IMR-90 (cell line): ENCODE measurements around the gene THSD8. TPM values are rescaled to one million over a fixed set of nuclear protein-coding genes. Genes with fewer than 3 reads are reported as not detected.

Experiments used
- ATAC-seq: fragments of 200-7000 bp; cut with Tn5 transposase; 2 replicates; pipeline ENCODE4 v1.9.1; 2020; ENCODE audit warnings: low read depth, mild to moderate bottlenecking, moderate library complexity
- BruUV-seq: library from RNA; stranded (reverse); fragments of 400-500 nt; replicated peaks from 2 replicates; lab custom pipeline; 2021; lab: Mats Ljungman, UMichigan
- CTCF ChIA-PET: fragments of 300-600 bp; formaldehyde crosslinking; extraction: SDS; loops from one replicate; lab custom pipeline; 2021; ENCODE audit warnings: antibody characterized with exemption; lab: Yijun Ruan, JAX
- POLR2A ChIA-PET: fragments of 300-600 bp; sonication (Branson Sonifier 250); formaldehyde crosslinking; loops from one replicate; lab custom pipeline; 2022; ENCODE audit warnings: antibody characterized with exemption; ENCODE audit not compliant: unreplicated experiment; lab: Charles Lee
- DNase-seq: peaks from one replicate; pipeline ENCODE4 v3.0.0; 2013
- H2AFZ ChIP-seq: replicated peaks from 2 replicates; pipeline ENCODE3; 2013; ENCODE audit warnings: low read length, mild to moderate bottlenecking; ENCODE audit not compliant: poor library complexity
- H2AK5ac ChIP-seq: 2 replicates; pipeline ENCODE4 v1.6.1; 2013; ENCODE audit warnings: low read depth, low read length, inconsistent platforms
- H2AK9ac ChIP-seq: replicated peaks from 2 replicates; pipeline ENCODE3; 2013; ENCODE audit warnings: mild to moderate bottlenecking, low read depth, low read length, moderate library complexity; ENCODE audit not compliant: poor library complexity
- H2BK120ac ChIP-seq: 2 replicates; pipeline ENCODE4 v1.6.1; 2013; ENCODE audit warnings: low read depth, low read length, inconsistent platforms
- H2BK15ac ChIP-seq: 3 replicates; pipeline ENCODE4 v1.6.1; 2013; ENCODE audit warnings: low read depth, low read length, inconsistent platforms
- H2BK20ac ChIP-seq: 2 replicates; pipeline ENCODE4 v1.6.1; 2013; ENCODE audit warnings: low read depth, mild to moderate bottlenecking, inconsistent platforms, low read length, moderate library complexity
- H2BK5ac ChIP-seq: 2 replicates; pipeline ENCODE4 v1.6.1; 2013; ENCODE audit warnings: mild to moderate bottlenecking, low read depth, low read length, inconsistent platforms; ENCODE audit not compliant: poor library complexity, severe bottlenecking
- H3K14ac ChIP-seq: replicated peaks from 2 replicates; pipeline ENCODE4 v1.6.1; 2013; ENCODE audit warnings: low read depth, low read length, inconsistent platforms
- H3K18ac ChIP-seq: 2 replicates; pipeline ENCODE4 v1.6.1; 2013; ENCODE audit warnings: low read depth, low read length, control low read depth
- H3K23ac ChIP-seq: 2 replicates; pipeline ENCODE4 v1.6.1; 2013; ENCODE audit warnings: low read depth, low read length, inconsistent platforms
- H3K27ac ChIP-seq: 2 replicates; pipeline ENCODE4 v1.5.1; 2013; ENCODE audit warnings: mild to moderate bottlenecking, control low read depth, low read length; ENCODE audit not compliant: insufficient read depth
- H3K27me3 ChIP-seq: 2 replicates; pipeline ENCODE4 v1.6.1; 2013; ENCODE audit warnings: low read length; ENCODE audit not compliant: control insufficient read depth, insufficient read depth
- H3K36me3 ChIP-seq: 2 replicates; pipeline ENCODE4 v1.6.1; 2013; ENCODE audit warnings: low read length, mixed read lengths; ENCODE audit not compliant: control insufficient read depth, insufficient read depth
- H3K4ac ChIP-seq: 2 replicates; pipeline ENCODE4 v1.6.1; 2013; ENCODE audit warnings: low read depth, low read length, inconsistent platforms
- H3K4me1 ChIP-seq: 2 replicates; pipeline ENCODE4 v1.6.1; 2013; ENCODE audit warnings: low read length, mixed read lengths; ENCODE audit not compliant: control insufficient read depth, insufficient read depth
- H3K4me2 ChIP-seq: 2 replicates; pipeline ENCODE4 v1.6.1; 2013; ENCODE audit warnings: low read depth, mild to moderate bottlenecking, control low read depth, low read length, moderate library complexity
- H3K4me3 ChIP-seq: 2 replicates; pipeline ENCODE4 v1.5.1; 2013; ENCODE audit warnings: low read depth, mild to moderate bottlenecking, control low read depth, low read length, moderate library complexity; ENCODE audit not compliant: insufficient read depth
- H3K56ac ChIP-seq: 2 replicates; pipeline ENCODE4 v1.6.1; 2013; ENCODE audit warnings: low read length, inconsistent platforms; ENCODE audit not compliant: insufficient read depth; ENCODE audit errors: extremely low read depth
- H3K79me1 ChIP-seq, 2 experiments: 2 replicates each; pipeline ENCODE4 v1.6.1; 2013; ENCODE audit warnings: low read length in 2 of 2, inconsistent platforms in 1 of 2, low read depth in 1 of 2
- H3K9ac ChIP-seq: 2 replicates; pipeline ENCODE4 v1.6.1; 2013; ENCODE audit warnings: low read depth, low read length, control low read depth
- H3K9me1 ChIP-seq: 2 replicates; pipeline ENCODE4 v1.6.1; 2013; ENCODE audit warnings: low read length, inconsistent platforms; ENCODE audit not compliant: insufficient read depth
- H3K9me3 ChIP-seq: 2 replicates; pipeline ENCODE4 v1.6.1; 2013; ENCODE audit warnings: low read length; ENCODE audit not compliant: control insufficient read depth, insufficient read depth
- H4K20me1 ChIP-seq: 2 replicates; pipeline ENCODE4 v1.6.1; 2013; ENCODE audit warnings: low read length, inconsistent platforms; ENCODE audit not compliant: insufficient read depth
- H4K5ac ChIP-seq: 2 replicates; pipeline ENCODE4 v1.6.1; 2013; ENCODE audit warnings: mild to moderate bottlenecking, low read depth, low read length, control low read depth
- H4K8ac ChIP-seq, 2 experiments: 2 replicates each; pipeline ENCODE4 v1.6.1; 2013; ENCODE audit warnings: low read depth in 2 of 2, low read length in 2 of 2, control low read depth in 1 of 2, inconsistent platforms in 1 of 2
- H4K91ac ChIP-seq: 2 replicates; pipeline ENCODE4 v1.6.1; 2013; ENCODE audit warnings: low read depth, low read length, inconsistent platforms; ENCODE audit not compliant: insufficient read depth
- BHLHE40 ChIP-seq: fragments of 150-350 bp; IDR thresholded peaks from 2 replicates; pipeline ENCODE4 v1.6.1; 2016; ENCODE audit warnings: mild to moderate bottlenecking, low read depth, low read length
- CEBPB ChIP-seq: IDR thresholded peaks from 2 replicates; pipeline ENCODE4 v1.6.1; 2012; ENCODE audit warnings: low read depth, low read length, improper control_type of control experiment
- CTCF ChIP-seq: conservative IDR thresholded peaks from 2 replicates; pipeline ENCODE4 v1.5.1; 2012; ENCODE audit warnings: mild to moderate bottlenecking, low read depth, low read length, improper control_type of control experiment
- ELK1 ChIP-seq: fragments of 150-350 bp; IDR thresholded peaks from 2 replicates; pipeline ENCODE4 v1.6.1; 2016; ENCODE audit warnings: low read depth, mild to moderate bottlenecking, low read length, moderate library complexity, borderline replicate concordance
- FOS ChIP-seq: fragments of 150-350 bp; IDR thresholded peaks from 2 replicates; pipeline ENCODE4 v1.6.1; 2016; ENCODE audit warnings: low read depth, low read length
- MAFK ChIP-seq: IDR thresholded peaks from 2 replicates; pipeline ENCODE4 v1.6.1; 2012; ENCODE audit warnings: low read depth, low read length, improper control_type of control experiment
- MAZ ChIP-seq: IDR thresholded peaks from 2 replicates; pipeline ENCODE4 v1.6.1; 2012; ENCODE audit warnings: low read depth, mild to moderate bottlenecking, low read length, improper control_type of control experiment, moderate library complexity, borderline replicate concordance
- MXI1 ChIP-seq: IDR thresholded peaks from 2 replicates; pipeline ENCODE4 v1.6.1; 2012; ENCODE audit warnings: low read depth, mild to moderate bottlenecking, low read length, moderate library complexity, borderline replicate concordance
- NFE2L2 ChIP-seq: fragments of 150-350 bp; IDR thresholded peaks from 2 replicates; pipeline ENCODE4 v1.6.1; 2016; ENCODE audit warnings: low read depth, mild to moderate bottlenecking, low read length
- POLR2A ChIP-seq: IDR thresholded peaks from 2 replicates; pipeline ENCODE4 v1.6.1; 2012; ENCODE audit warnings: mild to moderate bottlenecking, low read depth, low read length
- RAD21 ChIP-seq: IDR thresholded peaks from 2 replicates; pipeline ENCODE4 v1.6.1; 2012; ENCODE audit warnings: low read length, improper control_type of control experiment
- RCOR1 ChIP-seq: IDR thresholded peaks from 2 replicates; pipeline ENCODE4 v1.6.1; 2012; ENCODE audit warnings: mild to moderate bottlenecking, low read length, improper control_type of control experiment; ENCODE audit not compliant: insufficient replicate concordance
- RFX5 ChIP-seq: IDR thresholded peaks from 2 replicates; pipeline ENCODE4 v1.8.0; 2012; ENCODE audit warnings: low read depth, mild to moderate bottlenecking, low read length, moderate library complexity
- SMC3 ChIP-seq: fragments of 150-350 bp; IDR thresholded peaks from 2 replicates; pipeline ENCODE4 v1.6.1; 2016; ENCODE audit warnings: low read depth, mild to moderate bottlenecking, antibody characterized with exemption, low read length, moderate library complexity
- USF2 ChIP-seq: fragments of 150-350 bp; IDR thresholded peaks from 2 replicates; pipeline ENCODE4 v1.6.1; 2017; ENCODE audit warnings: mild to moderate bottlenecking, antibody characterized with exemption, low read length, low read depth
- WGBS, 2 experiments: methylation state at CpG; one replicate each; pipeline versions ENCODE4 v1.1.5 to v1.1.7; 2013; ENCODE audit warnings: missing lambda C conversion rate in 2 of 2; ENCODE audit not compliant: insufficient read length in 1 of 2; ENCODE audit errors: extremely low coverage in 2 of 2; 5-methylcytosine and 5-hydroxymethylcytosine counted together
- dilution Hi-C: fragments of 300-500 bp; cut with HindIII; formaldehyde crosslinking; loops from one replicate; pipeline ENCODE4 v1.14.3; 2018; ENCODE audit warnings: low sequenced_read_pairs; ENCODE audit not compliant: unreplicated experiment
- in situ Hi-C: fragments of 300-500 bp; cut with MboI; formaldehyde crosslinking; loops from 3 replicates; pipeline ENCODE4 v1.14.3; 2019; ENCODE audit warnings: low sequenced_read_pairs, inconsistent platforms, mixed read lengths
- intact Hi-C: fragments of 100-400 bp; cut with micrococcal nuclease; formaldehyde crosslinking; loops from 2 replicates; pipeline ENCODE4 v1.10.0; 2022
- polyA plus RNA-seq, 3 experiments: library from polyadenylated mRNA; depleted of rRNA; stranded (reverse); fragments of >200 nt; gene quantifications; 2 replicates each; pipeline ENCODE4 v1.2.3, GENCODE V29; 2012; ENCODE audit warnings: low replicate concordance in 1 of 3
- total RNA-seq: library from RNA; depleted of rRNA; stranded (reverse); fragments of >200 nt; gene quantifications from 2 replicates; pipeline ENCODE4 v1.2.3, GENCODE V29; 2012

THSD8 gene
- total and polyA plus RNA-seq, 2 of the 4 experiments (the other 2 are of a cell fraction) = 0.68 TPM; not detected in 1

DNA sequence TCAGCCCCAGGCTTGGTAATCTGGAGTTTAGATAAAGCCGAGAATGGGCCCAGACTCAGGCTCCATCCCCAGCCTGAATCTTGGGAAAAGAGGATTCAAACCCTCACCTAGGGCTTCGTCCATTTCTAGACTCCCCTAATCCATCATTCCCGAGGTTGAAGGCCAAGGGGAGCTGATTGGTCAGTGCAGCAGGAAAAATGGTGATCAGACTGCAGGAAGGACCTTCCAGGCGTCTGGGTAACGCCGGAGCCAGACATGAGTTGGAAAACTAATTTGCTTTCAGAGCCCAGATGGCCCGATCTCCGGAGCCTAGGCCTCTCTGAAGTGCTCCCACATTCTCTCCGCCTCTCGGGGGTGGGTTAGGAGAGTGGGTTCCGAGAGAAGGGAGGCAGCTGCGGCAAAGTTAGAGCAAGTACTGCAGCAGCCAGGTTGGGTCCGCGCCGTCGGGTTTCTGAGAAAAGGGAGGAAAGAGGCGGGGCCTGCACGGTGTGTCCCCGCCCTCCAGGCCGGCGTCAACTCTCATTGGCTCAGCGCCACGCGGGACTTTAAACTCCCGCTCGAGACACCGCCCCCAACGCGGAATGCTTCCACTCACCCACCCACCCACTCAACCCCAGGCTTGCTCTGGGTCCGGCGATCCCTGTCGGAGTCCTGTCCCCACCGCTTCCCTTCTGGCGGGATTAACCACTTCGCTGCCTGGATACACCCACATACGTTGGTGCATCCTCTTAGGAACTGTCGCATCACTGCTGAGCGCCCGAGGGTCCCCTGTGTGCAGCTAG is 33.3 kb downstream of the THSD8 start:
- Histone ChIP-seq H2AFZ (peak overlapping the region; percentile 51), H3K79me1 (no peaks in the 10 kb centered on the region), H3K4me2 (no peak overlapping the region), H2BK5ac (no peak overlapping the region), H3K4me1 (peaks cover 4% of the 10 kb centered on the region; the same call in 1 of the 2 replicates), H4K5ac (no peak overlapping the region), H4K8ac (no peak overlapping the region), H3K9ac (no peak overlapping the region), H3K4ac (no peak overlapping the region), H2BK15ac (no peak overlapping the region), H3K9me3 (no peaks in the 10 kb centered on the region; the same call in 1 of the 2 replicates), H3K23ac (no peak overlapping the region), H3K27ac (no peak overlapping the region), H3K14ac (no peak overlapping the region), H3K36me3 (no peaks in the 10 kb centered on the region), H2AK5ac (no peak overlapping the region), H4K20me1 (peaks cover 21% of the 10 kb centered on the region), H3K56ac (no peak overlapping the region), H2AK9ac (no peak overlapping the region), H3K9me1 (peaks cover 11% of the 10 kb centered on the region; the same call in 1 of the 2 replicates), H3K18ac (no peak overlapping the region), H2BK120ac (no peak overlapping the region), H3K27me3 (peaks cover 65% of the 10 kb centered on the region), H3K4me3 (no peak overlapping the region), H4K91ac (no peak overlapping the region), H2BK20ac (no peak overlapping the region)
- ATAC-seq = no peak
- intact Hi-C loops = no loop called here
- WGBS, 2 experiments = 0% methylated on average over 11 of the region's 39 CpGs; no CpG with 5 or more reads in 1 of the 2 experiments
- CTCF ChIA-PET = interaction anchor here (0.5 to 0.9 kb wide), 2 partner anchors 12 to 33 kb away, joined by 3 read pairs; partner anchors contain the start of genes PRDX2 and THSD8
- POLR2A ChIA-PET = no interaction called here
- in situ Hi-C loops = loop anchor here (5.0 kb wide), 1 partner anchor 63 kb away; no protein-coding TSS in a partner anchor
- no TSS peak for BruUV-seq
- no peak for DNase-seq
- dilution Hi-C loops = no loop called here
- no peak for TF ChIP-seq RAD21
- TF ChIP-seq RCOR1 = no peak
- TF ChIP-seq NFE2L2 = no peak
- no peak for TF ChIP-seq USF2
- TF ChIP-seq BHLHE40 = no peak
- no peak for TF ChIP-seq MAZ
- TF ChIP-seq FOS = no peak
- TF ChIP-seq ELK1 = no peak
- TF ChIP-seq CEBPB = no peak
- no peak for TF ChIP-seq RFX5
- no peak for TF ChIP-seq MXI1
- no peak for TF ChIP-seq MAFK
- TF ChIP-seq CTCF = no peak
- no peak for TF ChIP-seq POLR2A
- TF ChIP-seq SMC3 = no peak
